Left lobe of liver (tissue), 2 donors: Measurements from ENCODE around the gene TGM6. TPM values are rescaled to one million over a fixed set of nuclear protein-coding genes. Genes with fewer than 3 reads are reported as not detected.

ENCODE experiments used
- ATAC-seq: fragments of 200-7000 bp; cut with Tn5 transposase; one replicate; pipeline ENCODE4 v1.9.1; 2020; ENCODE audit warnings: mild to moderate bottlenecking, moderate library complexity
- DNase-seq: peaks from one replicate; pipeline ENCODE4 v3.0.0-alpha.2; 2020; ENCODE audit warnings: low spot score
- total RNA-seq: library from RNA; stranded (reverse); gene quantifications from one replicate; pipeline ENCODE4 v1.2.1, GENCODE V29; 2021
- donor health status: DM: no; HTN: no; CAD: no; lungs with moderate emphysema.
- donor health status: DM: no; HTN: yes; CAD: no.

Gene TGM6
- total RNA-seq, 1 donor from 2014 or later: not detected

DNA sequence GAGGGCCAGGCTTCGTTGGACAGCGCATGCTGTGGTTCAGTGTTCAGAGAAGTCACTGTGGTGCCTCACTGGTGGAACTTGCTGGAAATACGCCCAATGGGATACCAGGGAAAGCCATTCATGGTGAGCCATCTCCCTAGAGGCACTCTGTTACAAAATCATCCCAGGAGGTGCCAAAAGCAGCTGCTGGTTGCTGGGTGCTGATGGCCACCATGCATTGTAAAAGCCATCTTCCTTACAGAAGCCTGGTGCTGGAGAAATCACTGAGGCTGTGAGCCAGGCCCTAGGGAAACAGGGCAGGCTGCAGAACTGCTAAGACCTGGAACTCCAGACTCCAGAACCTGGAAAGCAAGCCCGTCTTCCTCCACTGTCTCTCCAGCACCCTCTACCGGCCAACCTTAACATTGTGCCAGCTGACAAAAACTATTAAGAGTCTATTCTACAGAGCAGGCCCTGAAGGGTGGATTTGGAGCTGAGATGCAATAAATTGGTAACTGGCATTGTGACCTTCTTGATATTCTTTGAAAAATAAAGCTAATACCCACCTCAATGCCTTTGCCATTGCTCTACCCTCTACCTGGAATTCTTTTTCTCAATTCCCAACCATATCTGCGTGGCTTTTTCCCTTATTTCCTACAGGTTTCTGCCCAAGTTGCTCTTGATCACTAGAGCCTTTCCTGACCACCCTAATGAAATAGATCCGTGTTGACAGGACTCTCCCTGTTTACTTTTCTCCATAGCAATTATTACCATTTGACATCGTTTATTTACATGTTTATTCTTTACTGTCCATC, 71.4 kb downstream of the TGM6 start:
- DNase-seq (peak; percentile 70), ATAC-seq (peak; percentile 97)

DNA sequence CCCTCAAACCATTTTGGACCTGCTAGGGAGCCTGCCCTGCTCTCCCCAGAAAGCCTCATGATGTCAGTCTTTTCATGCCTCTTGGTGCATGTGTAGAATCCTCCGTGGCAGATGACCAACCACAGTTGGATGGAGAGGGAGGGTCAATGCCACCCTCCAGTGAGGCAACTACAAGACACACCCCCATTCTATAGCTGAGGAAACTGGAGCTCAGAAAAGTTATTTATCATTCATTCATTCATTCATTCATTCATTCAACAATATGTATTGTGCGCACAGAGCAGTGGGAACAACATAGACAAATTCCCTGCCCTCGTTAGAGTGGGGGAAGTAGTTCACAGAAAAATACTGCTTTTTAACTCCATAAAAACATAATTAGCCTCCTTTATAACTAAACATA, 73.1 kb downstream of the TGM6 start:
- DNase-seq (no peak), ATAC-seq (no peak)

DNA sequence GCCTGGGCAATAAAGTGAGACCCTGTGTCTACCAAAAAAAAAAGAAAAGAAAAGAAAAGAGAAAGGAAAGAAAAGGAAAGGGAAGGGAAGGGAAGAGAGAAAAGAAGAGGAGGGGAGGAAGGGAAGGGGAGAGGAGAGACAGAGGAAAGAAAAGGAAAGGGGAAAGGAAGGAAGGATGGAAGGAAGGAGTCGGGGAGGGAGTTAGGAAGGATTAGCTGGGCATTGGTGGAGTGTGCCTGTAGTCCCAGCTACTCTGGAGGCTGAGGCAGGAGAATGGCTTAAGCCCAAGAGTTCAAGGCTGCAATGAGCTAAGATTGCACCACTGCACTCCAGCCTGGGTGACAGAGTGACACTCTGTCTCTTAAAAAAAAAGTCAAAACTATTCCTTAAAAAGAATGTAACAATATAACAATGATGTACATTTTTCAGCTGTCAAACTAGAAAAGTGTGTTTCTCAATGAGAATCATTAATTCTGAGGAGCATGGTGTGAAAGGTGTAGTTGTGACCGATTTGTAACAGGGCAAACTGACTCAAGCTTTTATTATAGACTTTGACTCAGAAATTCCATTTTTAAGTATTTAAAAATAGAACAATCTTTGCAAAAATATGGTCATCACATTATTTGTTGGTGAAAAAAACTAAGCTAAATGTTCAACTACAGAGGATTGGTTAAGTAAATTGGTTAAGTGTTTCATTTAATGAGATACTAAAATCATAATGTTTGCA, 75.2 kb downstream of the TGM6 start:
- ATAC-seq (peak; percentile 38), DNase-seq (no peak)

DNA sequence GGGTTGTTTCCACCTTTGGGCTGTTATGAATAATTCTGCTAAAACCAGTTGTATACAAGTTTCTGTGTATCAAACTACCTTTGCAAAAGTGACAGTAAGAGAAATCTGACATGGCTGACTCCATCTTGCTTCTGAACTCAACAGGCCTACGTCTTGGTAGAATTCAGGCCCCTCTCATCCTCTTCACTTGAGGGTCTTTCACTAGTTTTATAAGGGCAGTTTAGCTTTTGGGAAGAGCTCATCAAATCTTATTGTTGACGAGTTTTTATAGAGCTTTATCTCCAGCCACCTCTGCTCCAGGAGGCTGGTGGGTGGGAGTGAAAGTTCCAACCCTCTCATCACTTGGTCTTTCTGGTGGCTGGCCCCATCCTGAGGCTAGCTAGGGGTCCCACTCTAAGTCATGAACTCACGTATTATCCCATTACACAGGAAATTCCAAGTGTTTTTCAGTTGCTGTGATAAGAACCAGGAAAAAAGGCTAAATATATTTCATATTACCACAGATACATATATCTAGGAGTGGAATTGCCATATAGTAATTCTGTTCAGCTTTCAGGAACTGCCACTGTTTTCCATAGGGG, 78.3 kb downstream of the TGM6 start:
- DNase-seq: no peak
- ATAC-seq: no peak

DNA sequence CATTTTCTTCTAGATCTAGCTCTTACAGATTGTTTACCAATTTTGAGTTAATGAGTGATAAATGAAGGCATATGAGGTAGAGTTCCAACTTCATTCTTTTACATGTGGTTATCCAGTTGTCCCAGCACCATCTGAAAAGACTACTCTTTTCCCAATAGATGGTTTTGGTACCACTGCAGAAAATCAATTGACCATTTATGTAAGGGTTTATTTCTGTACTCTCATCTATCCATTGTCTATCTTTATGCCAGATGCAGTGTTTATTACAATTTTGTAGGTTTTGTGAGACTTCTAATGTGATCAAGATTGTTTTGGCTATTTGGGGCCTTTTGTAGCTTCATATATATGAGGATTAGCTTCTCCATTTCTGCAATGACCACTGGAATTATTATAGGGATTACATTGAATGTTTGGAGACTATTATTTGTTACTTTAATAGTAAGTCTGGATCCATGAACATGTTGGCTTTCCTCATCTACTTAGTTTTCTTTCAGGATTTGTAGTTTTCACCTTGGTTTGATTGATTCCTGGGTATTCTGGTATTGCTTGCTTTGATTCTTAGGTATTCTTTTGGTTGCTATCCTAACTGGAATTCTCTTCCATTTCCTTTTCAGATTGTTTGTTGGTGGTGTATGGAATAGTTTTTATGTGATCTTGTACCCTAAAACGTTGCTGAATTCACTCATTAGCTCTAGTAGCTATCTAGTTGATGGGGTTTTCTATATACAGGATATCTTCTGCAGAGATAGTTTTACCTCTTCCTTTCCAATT, 79.5 kb downstream of the TGM6 start:
- ATAC-seq: no peak
- no peak for DNase-seq

DNA sequence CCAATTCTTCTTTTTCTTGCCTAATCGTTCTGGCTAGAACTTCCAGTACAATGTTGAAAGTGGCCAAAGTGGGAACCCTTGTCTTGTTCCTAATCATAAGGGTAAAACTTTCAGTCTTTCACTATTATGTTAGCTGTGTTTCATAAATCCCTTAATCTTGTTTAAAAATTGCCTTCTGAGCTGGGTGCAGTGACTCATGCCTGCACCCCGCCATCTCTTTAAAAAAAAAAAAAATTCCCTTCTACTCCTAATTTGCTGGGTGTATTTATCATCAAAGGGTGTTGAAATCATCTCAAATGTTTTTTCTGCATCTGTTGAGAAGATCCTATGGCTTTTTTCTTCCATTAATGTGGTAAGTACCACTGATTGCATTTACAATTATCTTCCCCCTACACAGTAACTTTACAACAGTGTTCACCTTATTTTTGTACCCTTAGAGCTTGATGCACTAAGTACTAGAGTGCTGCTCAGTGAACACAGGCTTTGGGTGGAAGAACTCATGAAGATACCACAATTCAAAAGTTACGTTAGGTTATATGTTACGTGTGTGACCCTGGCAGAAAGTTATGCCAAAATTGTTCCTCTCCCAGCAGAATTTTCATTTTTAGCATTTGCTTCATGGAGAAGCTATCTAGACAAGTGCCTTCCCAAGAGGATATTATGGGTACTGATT, 80.2 kb downstream of the TGM6 start:
- no peak for DNase-seq
- no peak for ATAC-seq

DNA sequence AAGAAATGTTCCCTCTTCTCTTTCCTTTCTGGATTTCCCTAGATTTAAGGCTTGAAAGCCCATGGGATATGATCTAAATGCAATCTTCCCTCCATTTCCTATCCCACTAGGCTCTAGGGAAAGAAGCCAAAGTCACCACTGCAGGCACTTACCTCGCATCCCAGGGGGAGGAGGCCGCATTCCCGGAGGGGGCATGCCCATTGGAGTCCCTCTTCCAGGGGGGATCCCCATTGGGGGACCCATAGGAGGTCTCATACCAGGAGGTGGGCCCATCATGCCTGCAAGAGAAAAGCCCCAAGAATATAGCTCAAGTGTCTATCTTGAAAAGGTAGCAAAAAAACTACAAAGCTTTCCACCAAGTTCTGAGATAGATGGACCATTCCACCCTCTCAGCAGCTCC, 81.8 kb downstream of the TGM6 start:
- DNase-seq: no peak

DNA sequence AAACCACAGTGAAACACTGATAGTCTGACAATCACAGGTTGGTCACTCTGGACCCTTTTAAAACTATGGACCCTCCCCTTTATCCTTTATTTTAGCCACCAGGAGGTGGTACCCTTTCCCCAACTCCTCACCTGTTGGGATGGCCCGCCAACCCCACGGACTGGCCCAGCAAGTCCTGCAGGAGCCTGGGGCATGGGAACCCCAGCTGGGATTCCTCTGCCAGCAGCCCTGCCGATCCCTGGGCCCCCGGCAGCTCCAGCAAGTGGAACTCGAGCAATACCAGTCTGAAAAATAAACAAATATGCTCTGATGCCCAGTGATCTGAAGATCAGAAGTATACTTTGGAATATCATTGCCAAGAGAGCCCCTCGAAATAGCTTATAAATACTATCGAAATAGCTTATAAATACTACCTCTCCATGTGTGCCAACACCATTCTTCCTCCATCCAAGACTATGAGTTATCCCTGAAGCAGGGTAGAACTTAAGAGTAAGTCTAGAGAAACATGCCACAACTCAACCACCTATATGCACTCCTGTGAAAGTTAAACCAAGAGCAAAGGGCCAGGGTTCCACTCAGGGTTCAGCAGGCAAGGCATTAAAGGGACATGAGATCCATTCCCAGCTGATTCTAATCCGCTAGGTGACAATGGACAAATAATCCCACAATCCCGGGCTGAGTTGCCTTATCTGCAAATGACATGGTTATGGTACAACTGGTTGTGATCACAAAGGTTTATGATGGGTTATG, 83.1 kb downstream of the TGM6 start:
- no peak for DNase-seq
- ATAC-seq: no peak

More for the DNA sequence above, 81.8 kb downstream of the TGM6 start:
- no peak for ATAC-seq

DNA sequence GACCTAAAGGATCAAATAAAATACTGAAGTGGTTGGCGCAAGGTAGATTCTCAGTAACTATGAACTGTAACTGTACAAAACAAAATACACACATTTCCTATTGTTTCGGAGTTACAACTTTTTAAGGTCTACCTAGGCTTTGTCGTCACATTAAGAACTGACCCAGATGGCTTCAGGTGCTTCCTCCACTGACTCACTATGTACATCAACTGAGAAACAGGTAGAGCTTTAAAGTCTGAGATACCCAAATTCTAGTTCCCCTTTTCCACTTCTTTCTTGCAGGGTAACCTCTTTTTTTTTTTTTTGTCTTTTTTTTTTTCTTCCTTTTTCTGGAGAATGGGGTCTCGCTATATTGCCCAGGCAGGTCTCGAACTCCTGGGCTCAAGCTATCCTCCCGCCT, 84.4 kb downstream of the TGM6 start:
- ATAC-seq (no peak), DNase-seq (no peak)

DNA sequence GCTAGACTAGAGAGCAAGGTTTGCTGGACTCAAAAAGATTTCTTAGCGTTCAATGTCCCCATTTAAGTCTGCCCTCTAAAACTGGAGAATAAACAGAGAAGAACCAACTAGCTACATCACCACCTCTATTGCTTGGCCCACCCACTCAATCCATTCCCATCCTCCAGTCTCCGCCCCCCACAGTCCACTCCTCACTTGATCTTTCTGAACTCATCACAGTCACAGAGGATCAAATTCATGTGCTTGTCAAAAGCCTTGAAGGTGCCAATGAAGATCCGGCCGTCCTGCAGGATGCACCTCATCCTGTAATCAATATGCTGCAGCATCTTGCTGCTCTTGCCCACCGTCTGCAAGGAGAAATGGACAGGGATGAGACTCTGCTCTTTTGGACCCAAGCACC, 86.7 kb downstream of the TGM6 start:
- DNase-seq (no peak), ATAC-seq (no peak)

DNA sequence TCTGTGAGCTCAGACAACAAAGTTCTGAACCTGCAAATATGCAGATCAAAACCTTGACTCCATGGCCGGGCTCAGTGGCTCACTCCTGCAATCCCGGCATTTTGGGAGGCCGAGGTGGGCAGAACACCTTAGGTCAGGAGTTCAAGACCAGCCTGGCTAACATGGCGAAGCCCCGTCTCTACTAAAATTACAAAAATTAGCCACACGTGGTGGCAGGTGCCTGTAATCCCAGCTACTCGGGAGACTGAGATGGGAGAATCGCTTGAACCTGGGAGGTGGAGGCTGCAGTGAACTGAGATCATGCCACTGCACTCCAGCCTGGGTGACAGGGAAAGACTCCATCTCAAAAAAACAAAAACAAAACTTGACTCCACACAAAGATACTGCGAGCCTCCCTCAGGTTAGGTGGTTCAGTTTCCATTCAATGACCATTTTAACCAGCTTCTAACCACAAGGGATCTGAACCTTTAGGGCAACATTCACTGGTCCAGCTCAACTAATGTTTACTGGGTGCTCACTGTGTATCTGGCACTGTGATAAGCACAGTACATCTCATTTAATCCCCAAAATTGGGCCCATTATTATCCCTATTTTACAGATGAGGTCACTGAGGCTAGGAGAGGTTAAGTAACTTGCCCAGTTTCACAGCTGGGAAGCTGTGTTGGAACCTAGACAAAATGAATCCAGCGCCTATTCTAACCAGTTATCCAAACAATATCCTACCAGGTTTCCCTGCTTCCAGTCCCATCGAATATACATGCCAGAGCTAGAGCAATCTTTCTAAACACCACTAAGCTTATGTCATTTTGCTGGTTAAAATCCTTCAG, 88.1 kb downstream of the TGM6 start:
- ATAC-seq (no peak), DNase-seq (no peak)

DNA sequence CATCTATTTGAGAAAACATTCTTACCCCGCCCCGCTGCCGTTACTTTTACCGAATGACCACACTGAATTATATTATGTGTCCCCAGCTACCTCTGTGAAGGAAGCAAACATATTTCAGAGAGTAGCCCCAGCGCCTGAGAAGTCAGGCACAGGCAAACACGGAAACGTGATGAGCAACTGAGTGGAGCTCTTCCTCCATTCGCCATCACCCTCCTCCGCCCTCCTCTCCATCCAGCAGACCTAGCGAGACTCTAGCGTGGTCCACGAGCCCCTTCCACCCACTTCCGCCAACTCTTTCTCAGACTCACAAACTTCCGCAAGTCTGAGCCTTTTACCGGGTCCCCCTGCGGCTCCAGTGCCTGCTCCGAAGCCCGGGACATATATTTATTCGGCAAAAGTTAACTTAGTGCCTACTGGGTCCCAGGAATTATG, 89.3 kb downstream of the TGM6 start:
- no peak for DNase-seq
- peak; percentile 56 for ATAC-seq

DNA sequence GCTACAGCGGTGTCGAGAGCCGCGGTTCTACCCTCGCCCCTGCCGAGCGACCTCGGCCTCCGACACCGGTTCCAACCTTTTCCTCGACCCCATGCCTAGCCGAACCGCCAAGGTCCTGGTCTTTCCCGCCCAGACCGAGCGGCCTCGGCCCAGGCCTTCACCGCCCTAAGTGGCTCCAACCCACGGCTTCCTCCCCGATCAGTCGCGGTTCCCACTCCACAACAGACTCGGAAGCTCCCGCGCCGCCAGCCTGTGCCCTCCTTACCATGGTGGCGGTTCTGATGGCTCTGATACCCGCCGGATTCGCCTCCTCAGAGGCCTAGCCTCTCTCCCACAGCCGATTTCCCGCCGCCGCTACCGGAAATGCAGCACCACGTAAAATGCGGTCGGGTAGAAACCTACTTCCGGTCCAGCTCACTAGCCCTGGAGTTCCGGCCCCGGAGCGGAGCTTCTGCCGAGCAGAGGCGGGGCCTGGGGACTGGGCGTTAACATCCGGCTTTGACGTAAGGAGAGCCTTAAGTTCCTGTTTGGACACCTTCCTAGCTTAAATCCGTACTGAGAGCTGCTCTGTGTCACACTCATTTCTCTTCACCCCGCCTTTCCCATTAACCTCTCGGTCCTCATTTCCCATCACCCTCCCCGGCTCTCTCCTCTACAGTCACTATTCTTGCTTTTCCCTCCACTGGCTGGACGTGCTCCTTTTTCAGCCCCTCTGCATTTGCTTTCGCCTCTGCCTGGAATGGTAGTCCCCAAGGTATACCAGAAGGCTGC, 89.9 kb downstream of the TGM6 start, which contains the start of gene SNRPB:
TSS of gene SNRPB (minus strand) at position 367 of the 771 bp plus-strand sequence. CDS start at position 268, 99 bp downstream.
- DNase-seq (peak; percentile 97), ATAC-seq (peak; percentile 97)

DNA sequence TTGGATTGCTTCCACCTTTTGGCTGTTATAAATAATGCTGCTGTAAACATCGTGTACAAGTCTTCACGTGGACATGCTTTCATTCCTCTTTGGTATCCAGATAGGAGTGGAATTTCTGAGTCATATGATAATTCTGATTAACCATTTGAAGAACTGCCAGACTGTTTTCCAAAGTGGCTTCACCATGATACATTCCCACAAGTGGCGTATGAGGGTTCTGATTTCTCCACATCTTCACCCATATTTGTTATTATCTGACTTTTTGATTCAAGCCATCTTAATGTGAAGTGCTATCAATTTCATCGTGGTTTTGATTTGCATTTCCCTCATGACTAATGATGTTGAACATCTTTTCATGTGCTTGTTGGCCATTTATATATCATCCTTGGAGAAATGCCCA, 92.8 kb downstream of the TGM6 start:
- DNase-seq (no peak), ATAC-seq (no peak)

DNA sequence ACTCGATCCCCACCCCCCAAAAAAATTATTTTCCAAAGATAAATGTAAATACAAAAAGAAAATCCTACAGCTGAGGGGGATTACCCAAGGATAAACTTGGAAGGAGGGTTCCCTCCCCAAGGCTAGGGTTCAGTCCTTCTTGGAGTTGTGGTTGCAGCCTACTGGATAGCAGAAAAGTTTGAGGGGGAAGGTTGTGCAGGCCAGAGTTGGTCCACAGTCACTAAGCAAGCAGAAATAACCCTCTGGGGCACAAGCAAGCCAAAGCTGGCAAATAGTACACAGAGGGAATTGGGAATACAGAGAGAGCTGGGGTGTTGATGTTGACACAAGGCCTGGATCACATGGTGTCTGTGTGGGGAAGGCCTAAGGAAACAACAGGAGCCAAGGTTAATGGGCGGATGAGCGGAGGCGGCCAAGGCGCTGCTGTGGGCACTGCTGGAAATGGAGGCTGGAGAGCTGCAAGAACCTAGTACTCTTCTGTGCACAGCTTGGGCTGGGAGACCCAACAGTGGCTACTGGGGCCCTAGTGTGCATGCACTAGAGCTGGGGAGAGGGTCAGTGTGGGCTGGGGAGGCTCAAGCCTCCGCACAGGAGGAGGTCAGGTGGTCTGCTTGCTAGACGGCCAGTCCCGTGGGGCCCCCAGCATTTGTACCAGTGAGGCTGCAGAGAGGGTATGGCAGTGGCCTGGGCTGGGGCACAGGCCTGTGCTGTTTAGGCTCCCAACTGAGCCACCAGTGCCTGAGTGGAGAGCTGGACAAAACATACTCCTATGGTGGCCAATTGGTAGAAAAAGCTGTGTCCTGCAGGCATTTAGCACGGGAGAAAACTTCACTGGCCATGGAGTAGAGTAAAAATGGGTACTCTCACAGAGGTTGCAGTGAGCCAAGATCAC, 95.4 kb downstream of the TGM6 start:
- ATAC-seq (peak; percentile 91), DNase-seq (peak; percentile 72)

DNA sequence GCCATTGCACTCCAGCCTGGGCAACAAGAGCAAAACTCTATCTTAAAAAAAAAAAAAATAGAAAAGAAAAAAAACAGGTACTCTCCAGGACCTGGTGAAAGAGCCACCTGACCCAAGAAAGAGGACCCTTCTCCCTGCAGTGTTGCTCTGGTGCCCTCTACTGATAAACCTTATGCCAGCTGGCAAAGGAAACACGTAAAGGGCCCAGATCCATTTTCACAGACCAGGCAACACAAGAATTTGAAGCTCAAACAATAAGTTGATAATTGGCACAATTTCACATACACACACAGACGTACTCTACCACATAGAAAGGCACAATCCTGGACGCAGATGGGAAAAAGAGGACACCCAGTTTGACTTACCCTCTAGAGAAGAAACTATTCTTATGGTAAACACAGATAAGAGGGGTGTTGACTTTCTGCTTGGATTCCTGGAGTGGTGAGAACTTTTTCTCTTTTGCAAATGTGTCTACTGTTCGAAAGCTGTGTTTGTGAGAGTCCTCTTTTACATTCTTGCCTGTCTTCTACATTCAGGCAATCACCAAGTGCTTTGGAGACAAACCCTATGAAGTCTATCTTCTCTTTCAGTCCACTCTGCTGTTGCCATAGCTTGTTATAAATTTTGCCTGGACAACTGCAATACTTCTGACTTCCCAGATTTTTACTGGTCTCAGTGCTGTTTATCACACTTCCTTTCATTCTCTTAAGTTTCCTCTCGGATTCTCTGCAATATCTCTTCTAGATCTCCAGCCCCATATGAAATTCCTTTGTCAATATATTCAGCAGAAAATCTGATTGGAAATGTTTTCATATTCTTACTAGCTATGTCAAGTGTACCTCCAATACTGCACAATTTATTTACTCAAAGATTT, 96.3 kb downstream of the TGM6 start:
- ATAC-seq (peak; percentile 77), DNase-seq (no peak)
